HepG2 (cell line): ENCODE results near the gene SPDYE6. TPM values are rescaled to one million over a fixed set of nuclear protein-coding genes. Genes with fewer than 3 reads are reported as not detected.

Source experiments
- ATAC-seq: fragments of 200-7000 bp; cut with Tn5 transposase; 3 replicates; pipeline ENCODE4 v1.9.1; 2020; ENCODE audit warnings: mild to moderate bottlenecking, moderate library complexity
- BruUV-seq: library from RNA; stranded (reverse); fragments of 400-500 nt; replicated peaks from 2 replicates; lab custom pipeline; 2021; lab: Mats Ljungman, UMichigan
- CTCF ChIA-PET: fragments of 300-600 bp; formaldehyde crosslinking; extraction: SDS; loops from one replicate; lab custom pipeline; 2021; ENCODE audit warnings: low total read pairs, inconsistent platforms, low intra/inter-chr PET ratio; lab: Yijun Ruan, JAX
- POLR2A ChIA-PET: fragments of 350-600 bp; sonication (Branson Sonifier 250); formaldehyde crosslinking; loops from one replicate; lab custom pipeline; 2020; ENCODE audit warnings: antibody characterized with exemption, inconsistent platforms; lab: Yijun Ruan, JAX
- DNase-seq: peaks from one replicate; pipeline ENCODE4 v3.0.0-alpha.2; 2015; ENCODE audit warnings: low spot score
- FAIRE-seq: peaks from 3 replicates; lab custom pipeline; 2011; peaks lifted over from hg19 to GRCh38; lab: Jason Lieb, UNC
- H2AFZ ChIP-seq: one replicate; pipeline ENCODE4 v1.6.1; 2011; ENCODE audit warnings: low read length, inconsistent platforms
- H3K27ac ChIP-seq: fragments of 300-600 bp; 3 replicates; pipeline ENCODE4 v1.8.0; 2011; ENCODE audit warnings: mixed run types, mild to moderate bottlenecking, mixed read lengths, low read length, inconsistent platforms; ENCODE audit not compliant: insufficient read depth; ENCODE audit errors: extremely low read length
- H3K27me3 ChIP-seq, 2 experiments: fragments of 200-600 bp in 1 of 2; 2 replicates in 1 of 2; 3 replicates in 1 of 2; pipeline versions ENCODE4 v1.6.0 to v1.8.0; 2011; ENCODE audit warnings: low read length in 2 of 2, mild to moderate bottlenecking in 2 of 2, moderate library complexity in 2 of 2, inconsistent platforms in 1 of 2; ENCODE audit not compliant: insufficient read depth in 2 of 2, control insufficient read depth in 1 of 2
- H3K36me3 ChIP-seq, 2 experiments: fragments of 200-600 bp in 1 of 2; replicated peaks in 1 of 2; 2 replicates in 1 of 2; 3 replicates in 1 of 2; pipeline versions ENCODE4 v1.5.1 to v1.8.0; 2011; ENCODE audit warnings: low read length in 2 of 2, inconsistent platforms in 1 of 2; ENCODE audit not compliant: insufficient read depth in 2 of 2, control insufficient read depth in 1 of 2
- H3K4me1 ChIP-seq: 2 replicates; pipeline ENCODE4 v1.5.1; 2012; ENCODE audit warnings: low read length, inconsistent platforms; ENCODE audit not compliant: insufficient read depth
- H3K4me2 ChIP-seq: 2 replicates; pipeline ENCODE4 v1.6.0; 2011; ENCODE audit warnings: low read depth, low read length, inconsistent platforms
- H3K4me3 ChIP-seq, 3 experiments: fragments of 200-600 bp in 1 of 3; sonication (generic), shearing (Covaris generic) in 1 of 3; replicated peaks in 1 of 3; 2 replicates each; pipeline ENCODE4 v1.5.1; 2011 to 2016; ENCODE audit warnings: low read length in 3 of 3, inconsistent platforms in 2 of 3, low read depth in 2 of 3, mild to moderate bottlenecking in 2 of 3, control low read depth in 1 of 3, mixed read lengths in 1 of 3; ENCODE audit not compliant: insufficient read depth in 1 of 3
- H3K79me2 ChIP-seq: one replicate; pipeline ENCODE4 v1.6.1; 2011; ENCODE audit warnings: low read length, inconsistent platforms; ENCODE audit not compliant: insufficient read depth
- H3K9ac ChIP-seq: 2 replicates; pipeline ENCODE4 v1.6.0; 2011; ENCODE audit warnings: mild to moderate bottlenecking, low read depth, low read length, inconsistent platforms; ENCODE audit not compliant: insufficient read depth
- H3K9me3 ChIP-seq: 2 replicates; pipeline ENCODE4 v1.5.1; 2012; ENCODE audit warnings: mild to moderate bottlenecking, low read length
- H4K20me1 ChIP-seq: 2 replicates; pipeline ENCODE4 v1.6.0; 2011; ENCODE audit warnings: inconsistent platforms, mild to moderate bottlenecking, low read length, moderate library complexity; ENCODE audit not compliant: insufficient read depth
- ASH2L ChIP-seq: fragments of 300-600, 200-600 bp; sonication (generic); IDR thresholded peaks from 2 replicates; pipeline ENCODE4 v1.7.0; 2017; ENCODE audit warnings: low read depth, mild to moderate bottlenecking, moderate library complexity, mixed read lengths, low read length; ENCODE audit not compliant: insufficient read length
- CBX5 ChIP-seq: sonication (generic); formaldehyde crosslinking; IDR thresholded peaks from 2 replicates; pipeline ENCODE4 v1.4.0; 2020; ENCODE audit warnings: missing genetic modification reagents, borderline replicate concordance
- FIP1L1 ChIP-seq: fragments of 200-400 bp; formaldehyde crosslinking; IDR thresholded peaks from 2 replicates; pipeline ENCODE4 v1.6.1; 2018; ENCODE audit warnings: low read depth, mild to moderate bottlenecking, low read length, moderate library complexity, borderline replicate concordance; ENCODE audit not compliant: insufficient read depth
- HDAC2 ChIP-seq: sonication (generic); formaldehyde crosslinking; IDR thresholded peaks from 2 replicates; pipeline ENCODE4 v1.4.0; 2020; ENCODE audit warnings: missing genetic modification reagents
- MTA3 ChIP-seq: sonication (generic); formaldehyde crosslinking; IDR thresholded peaks from 2 replicates; pipeline ENCODE4 v1.4.0; 2020; ENCODE audit warnings: missing genetic modification reagents
- PBX3 ChIP-seq: sonication (generic); formaldehyde crosslinking; IDR thresholded peaks from 2 replicates; pipeline ENCODE4 v1.8.1; 2023; ENCODE audit warnings: missing genetic modification reagents, inconsistent platforms, borderline replicate concordance
- SALL1 ChIP-seq: sonication (generic); formaldehyde crosslinking; IDR thresholded peaks from 2 replicates; pipeline ENCODE4 v1.8.0; 2022; ENCODE audit warnings: mild to moderate bottlenecking, missing genetic modification reagents
- SALL2 ChIP-seq: sonication (generic); formaldehyde crosslinking; IDR thresholded peaks from 2 replicates; pipeline ENCODE4 v1.8.1; 2023; ENCODE audit warnings: mild to moderate bottlenecking, missing genetic modification reagents, inconsistent platforms
- SMARCE1 ChIP-seq: fragments of 450-650 bp; IDR thresholded peaks from 2 replicates; pipeline ENCODE4 v1.6.1; 2017; ENCODE audit warnings: borderline replicate concordance
- SRF ChIP-seq: IDR thresholded peaks from 2 replicates; pipeline ENCODE4 v1.6.1; 2011; ENCODE audit warnings: mild to moderate bottlenecking, low read depth, low read length, moderate library complexity
- THAP9 ChIP-seq: sonication (generic); formaldehyde crosslinking; IDR thresholded peaks from 2 replicates; pipeline ENCODE4; 2020; ENCODE audit warnings: missing genetic modification reagents, mild to moderate bottlenecking, borderline replicate concordance
- YEATS4 ChIP-seq: sonication (generic); formaldehyde crosslinking; IDR thresholded peaks from 2 replicates; pipeline ENCODE4 v1.4.0; 2020; ENCODE audit warnings: missing genetic modification reagents, borderline replicate concordance
- ZNF143 ChIP-seq: sonication (generic); formaldehyde crosslinking; IDR thresholded peaks from 2 replicates; pipeline ENCODE4 v1.4.0; 2020; ENCODE audit warnings: missing genetic modification reagents
- ZNF276 ChIP-seq: sonication (generic); formaldehyde crosslinking; IDR thresholded peaks from 2 replicates; pipeline ENCODE4 v1.4.0; 2020; ENCODE audit warnings: mild to moderate bottlenecking, low read depth, missing genetic modification reagents
- ZNF367 ChIP-seq: sonication (generic); formaldehyde crosslinking; IDR thresholded peaks from 2 replicates; pipeline ENCODE4 v1.4.0; 2020; ENCODE audit warnings: missing genetic modification reagents, borderline replicate concordance
- ZNF563 ChIP-seq: sonication (generic); formaldehyde crosslinking; IDR thresholded peaks from 2 replicates; pipeline ENCODE4 v1.8.0; 2022; ENCODE audit warnings: mild to moderate bottlenecking, moderate library complexity, missing genetic modification reagents
- WGBS: methylation state at CpG from one replicate; pipeline ENCODE4 v1.1.6; 2017; ENCODE audit warnings: low lambda C conversion rate; 5-methylcytosine and 5-hydroxymethylcytosine counted together
- in situ Hi-C: cut with HindIII; loops from 2 replicates; pipeline ENCODE4 v1.10.0; 2017; ENCODE audit warnings: low pct_unique_long_range_greater_than_20kb; ENCODE audit not compliant: extremely low pct_ligation_motif_present
- intact Hi-C: fragments of 100-400 bp; cut with micrococcal nuclease; formaldehyde crosslinking; loops from one replicate; pipeline ENCODE4 v1.10.0; 2022; ENCODE audit not compliant: unreplicated experiment
- polyA plus RNA-seq, 8 experiments: library from polyadenylated mRNA; depleted of rRNA in 3 of 8; stranded (reverse) in 7 of 8; unstranded in 1 of 8; fragments of >200 nt; fragmentation: Illumina TruSeq in 4 of 8; extraction: Trizol in 4 of 8; gene quantifications; 2 replicates each; pipeline versions ENCODE4 v1.2.1 to v1.2.3, GENCODE V29; 2011 to 2016; ENCODE audit warnings: low read depth in 4 of 8, missing spikeins in 1 of 8, mixed read lengths in 1 of 8; ENCODE audit not compliant: insufficient read depth in 1 of 8
- total RNA-seq, 5 experiments: library from RNA; depleted of rRNA; stranded (reverse); fragments of >200 nt; fragmentation: Illumina TruSeq; extraction: Trizol; gene quantifications; 2 replicates each; pipeline ENCODE4 v1.2.3, GENCODE V29; 2016; ENCODE audit warnings: low read depth in 1 of 5
- TF ChIP-seq, protein P1 (sequence below): fragments of 450-650 bp; IDR thresholded peaks from 2 replicates; pipeline ENCODE4 v1.6.1; 2016

Gene SPDYE6
- total and polyA plus RNA-seq, 2 of the 13 experiments (the other 11 are each of a cell fraction or from before 2014, with no cell fraction given) = 0.07 TPM; not detected in 1

- TF ChIP-seq PBX3 (CRISPR knock-in tag) (no peak), HDAC2 (no peak), THAP9 (CRISPR knock-in tag) (no peak)
- TF ChIP-seq, protein P1, sequence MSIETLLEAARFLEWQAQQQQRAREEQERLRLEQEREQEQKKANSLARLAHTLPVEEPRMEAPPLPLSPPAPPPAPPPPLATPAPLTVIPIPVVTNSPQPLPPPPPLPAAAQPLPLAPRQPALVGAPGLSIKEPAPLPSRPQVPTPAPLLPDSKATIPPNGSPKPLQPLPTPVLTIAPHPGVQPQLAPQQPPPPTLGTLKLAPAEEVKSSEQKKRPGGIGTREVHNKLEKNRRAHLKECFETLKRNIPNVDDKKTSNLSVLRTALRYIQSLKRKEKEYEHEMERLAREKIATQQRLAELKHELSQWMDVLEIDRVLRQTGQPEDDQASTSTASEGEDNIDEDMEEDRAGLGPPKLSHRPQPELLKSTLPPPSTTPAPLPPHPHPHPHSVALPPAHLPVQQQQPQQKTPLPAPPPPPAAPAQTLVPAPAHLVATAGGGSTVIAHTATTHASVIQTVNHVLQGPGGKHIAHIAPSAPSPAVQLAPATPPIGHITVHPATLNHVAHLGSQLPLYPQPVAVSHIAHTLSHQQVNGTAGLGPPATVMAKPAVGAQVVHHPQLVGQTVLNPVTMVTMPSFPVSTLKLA = no peak
- TF ChIP-seq, all 625 proteins: peak for 0
Observed at GRCh38 chr7:102393467-102393866, 37.2 kb upstream of the SPDYE6 start (continued).

DNA sequence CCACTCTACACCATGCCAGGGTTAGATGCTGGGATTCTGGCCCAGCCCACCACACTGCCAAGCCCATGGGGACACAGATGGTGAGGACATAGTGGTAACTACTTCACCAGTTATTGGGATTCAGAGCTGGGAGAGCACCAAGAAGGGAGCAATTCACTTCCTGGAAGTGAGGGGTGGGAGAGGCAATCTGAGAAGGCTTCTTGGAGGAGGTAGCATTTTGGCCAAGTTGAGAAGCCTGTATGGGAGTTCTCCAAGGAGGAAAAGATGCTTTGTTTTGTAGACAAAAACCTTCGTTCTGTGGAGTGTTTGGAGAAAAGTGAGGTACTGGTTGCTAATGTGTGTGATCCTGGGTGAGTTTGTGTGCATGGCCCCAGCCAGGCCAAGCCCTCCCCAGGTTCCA, 36.1 kb upstream of the SPDYE6 start:
- Histone ChIP-seq H3K4me1 (peaks cover 11% of the 10 kb centered on the region), H3K36me3 (peaks cover 5 to 15% of the 10 kb centered on the region in 2 experiments; a peak in 3 of 5 replicates), H3K4me2 (no peak overlapping the region), H4K20me1 (peaks cover 4% of the 10 kb centered on the region; the same call in 1 of the 2 replicates), H3K9me3 (no peaks in the 10 kb centered on the region), H3K79me2 (peaks cover 6% of the 10 kb centered on the region), H3K9ac (no peak overlapping the region), H3K27me3 (no peaks in the 10 kb centered on the region), H2AFZ (no peak overlapping the region), H3K4me3 (no peak overlapping the region), H3K27ac (no peak overlapping the region)
- ATAC-seq = no peak
- no peak for FAIRE-seq
- WGBS = 93% methylated on average over 1 of the region's 1 CpG
- in situ Hi-C loops = loop anchor here (5.0 kb wide), 1 partner anchor 105 kb away; the partner anchor contains the start of gene SH2B2
- intact Hi-C loops = no loop called here
- POLR2A ChIA-PET = no interaction called here
- no peak for DNase-seq
- no TSS peak for BruUV-seq
- CTCF ChIA-PET = no interaction called here
- TF ChIP-seq CBX5 (CRISPR knock-in tag) (no peak), ZNF367 (no peak), SMARCE1 (no peak), SALL1 (CRISPR knock-in tag) (no peak), SRF (no peak), ZNF276 (no peak), ZNF563 (CRISPR knock-in tag) (no peak), YEATS4 (no peak), ZNF143 (no peak), MTA3 (CRISPR knock-in tag) (no peak), SALL2 (CRISPR knock-in tag) (no peak), ASH2L (no peak), FIP1L1 (no peak)
